Measurements from ENCODE around the gene BCAS1.

Gene BCAS1

GRCh38 chr20:54004445-54004844 lies 65.9 kb downstream of the BCAS1 start:
- Histone ChIP-seq H4K20me1 (ENCODE audit: insufficient read depth, low read length) (no peaks in the 10 kb centered on the region), H3K27ac (ENCODE audit: low read length) (peak overlapping the region; percentile 43), H3K9me3 (ENCODE audit: insufficient read depth, low read length) (peaks cover 35% of the 10 kb centered on the region), H3K9ac (ENCODE audit: low read length) (peak overlapping the region; percentile 5; the same call in 1 of the 2 replicates), H3K36me3 (replicated peaks; ENCODE audit: low read depth, low read length) (peaks cover 24% of the 10 kb centered on the region), H2AFZ (ENCODE audit: low read depth, low read length) (no peak overlapping the region), H3K4me3 (ENCODE audit: low read length) (peak overlapping the region; percentile 41; the same call in 1 of the 2 replicates), H3K4me1 (ENCODE audit: low read length) (peaks cover 25% of the 10 kb centered on the region), H3K27me3 (ENCODE audit: low read depth, low read length) (no peaks in the 10 kb centered on the region), H3K4me2 (ENCODE audit: low read length) (peak overlapping the region; percentile 73), H3K79me2 (ENCODE audit: low read length) (no peaks in the 10 kb centered on the region)
- TF ChIP-seq EZH2phosphoT487 (IDR thresholded peaks at IDR 0.05; ENCODE audit: low read depth), result no peak
- no peak for TF ChIP-seq CTCF (IDR thresholded peaks at IDR 0.05; ENCODE audit: low read depth, low read length)

GRCh38 chr20:54002741-54003140 lies 67.7 kb downstream of the BCAS1 start:
- no peak overlapping the region for H3K9ac ChIP-seq (ENCODE audit: low read length)
- H4K20me1 ChIP-seq (ENCODE audit: insufficient read depth, low read length), result no peaks in the 10 kb centered on the region
- H3K9me3 ChIP-seq (ENCODE audit: insufficient read depth, low read length), result peaks cover 39% of the 10 kb centered on the region
- H2AFZ ChIP-seq (ENCODE audit: low read depth, low read length), result no peak overlapping the region
- H3K4me2 ChIP-seq (ENCODE audit: low read length), result no peak overlapping the region
- H3K27ac ChIP-seq (ENCODE audit: low read length), result no peak overlapping the region
- H3K27me3 ChIP-seq (ENCODE audit: low read depth, low read length), result no peaks in the 10 kb centered on the region
- no peaks in the 10 kb centered on the region for H3K79me2 ChIP-seq (ENCODE audit: low read length)
- TF ChIP-seq CTCF (IDR thresholded peaks at IDR 0.05; ENCODE audit: low read depth, low read length), result no peak
- TF ChIP-seq EZH2phosphoT487 (IDR thresholded peaks at IDR 0.05; ENCODE audit: low read depth), result no peak
- H3K4me1 ChIP-seq (ENCODE audit: low read length), result peaks cover 25% of the 10 kb centered on the region
- H3K4me3 ChIP-seq (ENCODE audit: low read length), result no peak overlapping the region
- H3K36me3 ChIP-seq (replicated peaks; ENCODE audit: low read depth, low read length), result peaks cover 24% of the 10 kb centered on the region

- TF ChIP-seq CTCF (IDR thresholded peaks at IDR 0.05; ENCODE audit: low read depth, low read length) (no peak), EZH2phosphoT487 (IDR thresholded peaks at IDR 0.05; ENCODE audit: low read depth) (no peak)
- Histone ChIP-seq H3K27me3 (ENCODE audit: low read depth, low read length) (no peaks in the 10 kb centered on the region), H3K9ac (ENCODE audit: low read length) (no peak overlapping the region), H2AFZ (ENCODE audit: low read depth, low read length) (no peak overlapping the region), H3K79me2 (ENCODE audit: low read length) (no peaks in the 10 kb centered on the region), H3K27ac (ENCODE audit: low read length) (no peak overlapping the region), H3K36me3 (replicated peaks; ENCODE audit: low read depth, low read length) (peaks cover 24% of the 10 kb centered on the region), H3K4me1 (ENCODE audit: low read length) (peaks cover 25% of the 10 kb centered on the region), H3K4me3 (ENCODE audit: low read length) (no peak overlapping the region), H3K9me3 (ENCODE audit: insufficient read depth, low read length) (peaks cover 39% of the 10 kb centered on the region), H3K4me2 (ENCODE audit: low read length) (no peak overlapping the region), H4K20me1 (ENCODE audit: insufficient read depth, low read length) (no peaks in the 10 kb centered on the region)
These were observed 68.3 kb downstream of the BCAS1 start for GRCh38 chr20:54002056-54002575.

GRCh38 chr20:54000914-54001313 lies 69.5 kb downstream of the BCAS1 start:
- Histone ChIP-seq H3K79me2 (ENCODE audit: low read length) (no peaks in the 10 kb centered on the region), H3K4me1 (ENCODE audit: low read length) (peaks cover 25% of the 10 kb centered on the region), H2AFZ (ENCODE audit: low read depth, low read length) (no peak overlapping the region), H3K27me3 (ENCODE audit: low read depth, low read length) (no peaks in the 10 kb centered on the region), H3K4me2 (ENCODE audit: low read length) (no peak overlapping the region), H3K9ac (ENCODE audit: low read length) (no peak overlapping the region), H3K4me3 (ENCODE audit: low read length) (no peak overlapping the region), H4K20me1 (ENCODE audit: insufficient read depth, low read length) (no peaks in the 10 kb centered on the region), H3K36me3 (replicated peaks; ENCODE audit: low read depth, low read length) (peaks cover 24% of the 10 kb centered on the region), H3K27ac (ENCODE audit: low read length) (no peak overlapping the region), H3K9me3 (ENCODE audit: insufficient read depth, low read length) (peaks cover 39% of the 10 kb centered on the region)
- TF ChIP-seq EZH2phosphoT487 (IDR thresholded peaks at IDR 0.05; ENCODE audit: low read depth) (no peak), CTCF (IDR thresholded peaks at IDR 0.05; ENCODE audit: low read depth, low read length) (no peak)

Data from OCI-LY3 (cell line).